MM.1S (cell line): ENCODE data around the gene AAK1.

Experiments used
- DNase-seq: peaks from one replicate; pipeline ENCODE4 v3.0.0-alpha.2; 2015
- H2AFZ ChIP-seq: fragments of 300-600 bp; sonication (generic); 2 replicates; pipeline ENCODE4 v1.6.0; 2016; ENCODE audit warnings: antibody characterized with exemption, low read length
- H3F3A ChIP-seq: fragments of 300-600 bp; sonication (generic); 2 replicates; pipeline ENCODE4 v1.6.1; 2016; ENCODE audit warnings: mild to moderate bottlenecking, antibody characterized with exemption, low read length, moderate library complexity, mixed read lengths; ENCODE audit not compliant: insufficient read depth
- H3K27ac ChIP-seq: fragments of 300-600 bp; sonication (generic); 2 replicates; pipeline ENCODE4 v1.5.1; 2016; ENCODE audit warnings: mild to moderate bottlenecking, low read length
- H3K27me3 ChIP-seq: fragments of 300-600 bp; sonication (generic); replicated peaks from 2 replicates; pipeline ENCODE4 v1.6.0; 2016; ENCODE audit warnings: low read length; ENCODE audit not compliant: insufficient read depth
- H3K36me3 ChIP-seq: fragments of 300-600 bp; sonication (generic); replicated peaks from 2 replicates; pipeline ENCODE4 v1.6.1; 2016; ENCODE audit warnings: mild to moderate bottlenecking, low read length, mixed read lengths; ENCODE audit not compliant: insufficient read depth
- H3K4me1 ChIP-seq: fragments of 300-600 bp; sonication (generic); 2 replicates; pipeline ENCODE4 v1.6.1; 2016; ENCODE audit warnings: low read length, mixed read lengths
- H3K4me2 ChIP-seq: fragments of 300-600 bp; sonication (generic); 2 replicates; pipeline ENCODE4 v1.6.0; 2016; ENCODE audit warnings: low read depth, low read length
- H3K4me3 ChIP-seq: fragments of 300-600 bp; sonication (generic); 2 replicates; pipeline ENCODE4 v1.5.1; 2016; ENCODE audit warnings: low read length, mixed read lengths
- H3K79me2 ChIP-seq: fragments of 300-600 bp; sonication (generic); 2 replicates; pipeline ENCODE4 v1.6.1; 2016; ENCODE audit warnings: mixed run types, low read length, mixed read lengths
- H3K9ac ChIP-seq: fragments of 300-600 bp; sonication (generic); 2 replicates; pipeline ENCODE4 v1.6.1; 2016; ENCODE audit warnings: low read length, mixed read lengths
- H3K9me2 ChIP-seq: fragments of 300-600 bp; sonication (generic); replicated peaks from 2 replicates; pipeline ENCODE4 v1.6.1; 2016; ENCODE audit warnings: mild to moderate bottlenecking, low read length, mixed read lengths; ENCODE audit not compliant: insufficient read depth
- H3K9me3 ChIP-seq: fragments of 300-600 bp; sonication (generic); replicated peaks from 2 replicates; pipeline ENCODE4 v1.6.1; 2016; ENCODE audit warnings: mild to moderate bottlenecking, low read length, mixed read lengths; ENCODE audit not compliant: insufficient read depth
- H4K20me1 ChIP-seq: fragments of 300-600 bp; sonication (generic); 2 replicates; pipeline ENCODE4 v1.6.1; 2016; ENCODE audit warnings: mild to moderate bottlenecking, low read length, moderate library complexity, mixed read lengths; ENCODE audit not compliant: insufficient read depth
- EZH2 ChIP-seq: fragments of 300-600 bp; sonication (generic); optimal IDR thresholded peaks from 2 replicates; pipeline ENCODE3; 2017; ENCODE audit warnings: low read depth, mild to moderate bottlenecking, antibody characterized with exemption, low read length, mixed read lengths
- EZH2phosphoT487 ChIP-seq: fragments of 300-600 bp; sonication (generic); IDR thresholded peaks from 2 replicates; pipeline ENCODE4 v1.6.1; 2018; ENCODE audit warnings: antibody characterized with exemption, low read length
- TF ChIP-seq, protein P1 (sequence below): fragments of 300-600 bp; sonication (generic); IDR thresholded peaks from 2 replicates; pipeline ENCODE4 v1.5.1; 2016; ENCODE audit warnings: antibody characterized with exemption, low read length, mixed read lengths

Gene AAK1

GRCh38 chr2:69604026-69604678 lies 39.4 kb downstream of the AAK1 start:
- Histone ChIP-seq H3K36me3 (no peaks in the 10 kb centered on the region), H3K4me2 (no peak overlapping the region), H4K20me1 (no peaks in the 10 kb centered on the region), H2AFZ (no peak overlapping the region), H3K9me3 (no peaks in the 10 kb centered on the region), H3K27me3 (no peaks in the 10 kb centered on the region), H3K79me2 (peaks cover 25% of the 10 kb centered on the region), H3K4me1 (no peaks in the 10 kb centered on the region), H3K27ac (no peak overlapping the region), H3K9ac (no peak overlapping the region), H3K4me3 (no peak overlapping the region), H3K9me2 (no peaks in the 10 kb centered on the region), H3F3A (no peaks in the 10 kb centered on the region)
- TF ChIP-seq, protein P1, sequence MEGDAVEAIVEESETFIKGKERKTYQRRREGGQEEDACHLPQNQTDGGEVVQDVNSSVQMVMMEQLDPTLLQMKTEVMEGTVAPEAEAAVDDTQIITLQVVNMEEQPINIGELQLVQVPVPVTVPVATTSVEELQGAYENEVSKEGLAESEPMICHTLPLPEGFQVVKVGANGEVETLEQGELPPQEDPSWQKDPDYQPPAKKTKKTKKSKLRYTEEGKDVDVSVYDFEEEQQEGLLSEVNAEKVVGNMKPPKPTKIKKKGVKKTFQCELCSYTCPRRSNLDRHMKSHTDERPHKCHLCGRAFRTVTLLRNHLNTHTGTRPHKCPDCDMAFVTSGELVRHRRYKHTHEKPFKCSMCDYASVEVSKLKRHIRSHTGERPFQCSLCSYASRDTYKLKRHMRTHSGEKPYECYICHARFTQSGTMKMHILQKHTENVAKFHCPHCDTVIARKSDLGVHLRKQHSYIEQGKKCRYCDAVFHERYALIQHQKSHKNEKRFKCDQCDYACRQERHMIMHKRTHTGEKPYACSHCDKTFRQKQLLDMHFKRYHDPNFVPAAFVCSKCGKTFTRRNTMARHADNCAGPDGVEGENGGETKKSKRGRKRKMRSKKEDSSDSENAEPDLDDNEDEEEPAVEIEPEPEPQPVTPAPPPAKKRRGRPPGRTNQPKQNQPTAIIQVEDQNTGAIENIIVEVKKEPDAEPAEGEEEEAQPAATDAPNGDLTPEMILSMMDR = no peak
- TF ChIP-seq EZH2 (no peak), EZH2phosphoT487 (no peak)
- no peak for DNase-seq

DNA sequence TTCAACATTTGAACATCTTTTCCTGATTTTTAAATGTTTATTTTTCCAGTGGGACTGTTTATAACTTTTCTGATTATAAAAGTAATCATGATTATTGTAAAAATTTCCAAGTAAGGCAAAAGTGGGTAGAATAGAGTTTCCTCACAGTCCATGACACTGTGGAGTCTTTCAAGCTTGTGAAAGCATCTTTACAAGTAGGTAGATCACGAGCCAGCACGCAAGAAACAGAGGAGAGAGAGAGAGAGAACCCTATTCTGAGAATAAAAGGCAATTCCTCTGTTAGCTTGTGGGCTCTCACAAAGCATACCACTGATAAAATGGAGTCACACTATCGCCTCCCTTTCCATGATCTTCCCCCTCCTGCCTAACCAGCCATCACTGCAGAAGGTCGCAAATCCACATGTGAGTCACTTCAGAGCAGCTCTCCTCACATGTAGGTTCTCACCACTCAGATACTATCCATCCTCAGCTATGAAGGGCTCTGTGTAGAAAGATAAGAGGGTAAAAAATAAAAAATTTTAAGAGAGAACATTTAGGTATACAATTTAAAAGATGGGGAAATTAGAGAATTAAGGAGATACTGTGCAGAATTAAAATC lies 40.3 kb downstream of the AAK1 start:
- Histone ChIP-seq H3K9me3 (no peaks in the 10 kb centered on the region), H4K20me1 (no peaks in the 10 kb centered on the region), H3K4me3 (no peak overlapping the region), H3K9me2 (no peaks in the 10 kb centered on the region), H3K4me2 (no peak overlapping the region), H3K27me3 (no peaks in the 10 kb centered on the region), H3K79me2 (peaks cover 25% of the 10 kb centered on the region), H3K9ac (no peak overlapping the region), H3K4me1 (no peaks in the 10 kb centered on the region), H3F3A (no peaks in the 10 kb centered on the region), H2AFZ (no peak overlapping the region), H3K27ac (no peak overlapping the region), H3K36me3 (no peaks in the 10 kb centered on the region)
- DNase-seq = no peak
- TF ChIP-seq EZH2 = no peak
- no peak for TF ChIP-seq EZH2phosphoT487
- TF ChIP-seq, protein P1 = no peak

DNA sequence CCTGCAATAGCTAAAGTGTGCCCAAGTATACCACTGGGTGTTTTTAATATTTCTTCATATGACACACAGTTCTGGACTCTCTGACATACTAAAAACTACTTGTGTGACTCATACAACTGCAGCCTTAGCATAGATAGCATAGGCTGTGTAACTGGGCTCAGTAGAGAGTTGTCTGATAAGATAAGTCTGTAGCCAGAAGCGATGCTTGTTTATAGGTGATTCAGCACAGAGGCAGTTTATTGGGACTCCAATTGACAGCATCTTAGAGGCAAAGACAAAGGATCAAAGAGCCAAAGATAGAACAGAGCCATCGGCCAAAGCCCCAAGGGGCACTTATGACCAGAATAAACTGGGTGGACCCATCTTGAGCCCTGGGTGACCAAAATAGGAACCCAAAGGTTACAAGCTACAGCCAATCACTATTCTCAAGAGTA lies 42.3 kb downstream of the AAK1 start:
- Histone ChIP-seq H3K4me2 (no peak overlapping the region), H4K20me1 (no peaks in the 10 kb centered on the region), H3K36me3 (no peaks in the 10 kb centered on the region), H3F3A (no peaks in the 10 kb centered on the region), H3K9me3 (no peaks in the 10 kb centered on the region), H3K9ac (no peak overlapping the region), H3K27me3 (no peaks in the 10 kb centered on the region), H3K9me2 (no peaks in the 10 kb centered on the region), H2AFZ (no peak overlapping the region), H3K4me3 (no peak overlapping the region), H3K4me1 (no peaks in the 10 kb centered on the region), H3K27ac (no peak overlapping the region), H3K79me2 (peaks cover 13% of the 10 kb centered on the region; the same call in 1 of the 2 replicates)
- DNase-seq = no peak
- no peak for TF ChIP-seq EZH2
- TF ChIP-seq, protein P1 = no peak
- TF ChIP-seq EZH2phosphoT487 = no peak
